Stimulated activated CD4-positive, alpha-beta T cell treated with anti-CD3 and anti-CD28 coated beads, Interleukin-4, amount 100 ng/mL, for 4 hours (primary cell): ENCODE measurements around the gene REPIN1.

Experiments used
- DNase-seq, 2 experiments: peaks; one replicate each; pipeline ENCODE4 v3.0.0-alpha.2; 2020

Gene REPIN1

GRCh38 chr7:150361402-150361801 lies 7.2 kb upstream of the REPIN1 start:
- DNase-seq = no peak

- no peak for DNase-seq
Observed at GRCh38 chr7:150361807-150362621, 6.6 kb upstream of the REPIN1 start.

- DNase-seq = no peak
Observed at GRCh38 chr7:150363370-150363769, 5.3 kb upstream of the REPIN1 start.

- no peak for DNase-seq
Observed at GRCh38 chr7:150363872-150364271, 4.8 kb upstream of the REPIN1 start.

- no peak for DNase-seq
Observed at GRCh38 chr7:150365194-150365593, 3.4 kb upstream of the REPIN1 start.

- DNase-seq = no peak
Observed at GRCh38 chr7:150365673-150366398, 2.8 kb upstream of the REPIN1 start.

GRCh38 chr7:150367677-150368095 lies 936 bp upstream of the REPIN1 start:
- DNase-seq = no peak

- DNase-seq = peak; percentile 65 to 80
Observed at GRCh38 chr7:150368884-150369747, 494 bp downstream of the REPIN1 start.

GRCh38 chr7:150369748-150370501 lies 1.3 kb downstream of the REPIN1 start:
- DNase-seq = no peak

GRCh38 chr7:150370612-150371071 lies 2.0 kb downstream of the REPIN1 start:
- DNase-seq = no peak

- DNase-seq = no peak
Observed at GRCh38 chr7:150371131-150371995, 2.7 kb downstream of the REPIN1 start.

GRCh38 chr7:150371996-150372270 lies 3.3 kb downstream of the REPIN1 start:
- DNase-seq = no peak

GRCh38 chr7:150372271-150373048 lies 3.8 kb downstream of the REPIN1 start:
- no peak for DNase-seq

- no peak for DNase-seq
Observed at GRCh38 chr7:150373049-150373801, 4.6 kb downstream of the REPIN1 start.

GRCh38 chr7:150374026-150374425 lies 5.4 kb downstream of the REPIN1 start:
- DNase-seq = no peak

GRCh38 chr7:150374472-150374871 lies 5.8 kb downstream of the REPIN1 start:
- no peak for DNase-seq

- peak in 1 of 2 experiments; percentile 58 for DNase-seq
Observed at GRCh38 chr7:150375662-150376521, 7.3 kb downstream of the REPIN1 start.

- no peak for DNase-seq
Observed at GRCh38 chr7:150376560-150376959, 7.9 kb downstream of the REPIN1 start.

GRCh38 chr7:150377196-150377595 lies 8.6 kb downstream of the REPIN1 start:
- DNase-seq = no peak
